ENCODE data around the gene MED27. TPM values are rescaled to one million over a fixed set of nuclear protein-coding genes. Genes with fewer than 3 reads are reported as not detected.

MED27 gene
- total and polyA plus RNA-seq, 9 of the 15 experiments (the other 6 are each of a cell fraction or from before 2014, with no cell fraction given) = 24.4 to 91.0 (median 36.1) TPM

- Histone ChIP-seq H3K4me2 (ENCODE audit: insufficient read depth, low read length) (no peak overlapping the region), H3K79me2 (ENCODE audit: control insufficient read depth, insufficient read depth, low read length) (no peaks in the 10 kb centered on the region), H3K9me1 (ENCODE audit: control insufficient read depth, insufficient read depth, low read length) (no peaks in the 10 kb centered on the region), H3K27me3 (ENCODE audit: control insufficient read depth in 2 of 2, insufficient read depth in 2 of 2, low read length in 2 of 2) (no peaks in the 10 kb centered on the region), H4K20me1 (replicated peaks; ENCODE audit: control insufficient read depth, insufficient read depth, low read length) (no peaks in the 10 kb centered on the region), H3K27ac (ENCODE audit: extremely low read depth, low read depth, low read length) (no peak overlapping the region), H3K9ac (ENCODE audit: insufficient read depth in 1 of 2, low read depth in 2 of 2, low read length in 2 of 2) (no peak overlapping the region), H3K4me3 (no peak overlapping the region), H3K36me3 (ENCODE audit: control insufficient read depth, insufficient read depth, low read length) (no peaks in the 10 kb centered on the region), H3K4me1 (replicated peaks in 1 of 2; ENCODE audit: control insufficient read depth in 2 of 2, insufficient read depth in 2 of 2, low read length in 2 of 2) (peaks cover 0 to 3% of the 10 kb centered on the region in 2 experiments; a peak in 1 of 5 replicates), H3K9me3 (replicated peaks; ENCODE audit: control insufficient read depth, insufficient read depth, low read depth, low read length) (no peaks in the 10 kb centered on the region), H2AFZ (ENCODE audit: low read depth, low read length) (no peak overlapping the region)
- DNase-seq (ENCODE audit: extremely low read depth in 1 of 4, low spot score in 3 of 4) (no peak), FAIRE-seq (no peak), ATAC-seq (no peak)
- POLR2A ChIA-PET = no interaction called here
- intact Hi-C loops (cut with micrococcal nuclease) (no loop called here), in situ Hi-C loops (cut with MboI) (no loop called here)
- 80% methylated on average over 9 of the region's 9 CpGs for WGBS (ENCODE audit: insufficient coverage, low coverage, missing lambda C conversion rate)
- TF ChIP-seq, protein P1, sequence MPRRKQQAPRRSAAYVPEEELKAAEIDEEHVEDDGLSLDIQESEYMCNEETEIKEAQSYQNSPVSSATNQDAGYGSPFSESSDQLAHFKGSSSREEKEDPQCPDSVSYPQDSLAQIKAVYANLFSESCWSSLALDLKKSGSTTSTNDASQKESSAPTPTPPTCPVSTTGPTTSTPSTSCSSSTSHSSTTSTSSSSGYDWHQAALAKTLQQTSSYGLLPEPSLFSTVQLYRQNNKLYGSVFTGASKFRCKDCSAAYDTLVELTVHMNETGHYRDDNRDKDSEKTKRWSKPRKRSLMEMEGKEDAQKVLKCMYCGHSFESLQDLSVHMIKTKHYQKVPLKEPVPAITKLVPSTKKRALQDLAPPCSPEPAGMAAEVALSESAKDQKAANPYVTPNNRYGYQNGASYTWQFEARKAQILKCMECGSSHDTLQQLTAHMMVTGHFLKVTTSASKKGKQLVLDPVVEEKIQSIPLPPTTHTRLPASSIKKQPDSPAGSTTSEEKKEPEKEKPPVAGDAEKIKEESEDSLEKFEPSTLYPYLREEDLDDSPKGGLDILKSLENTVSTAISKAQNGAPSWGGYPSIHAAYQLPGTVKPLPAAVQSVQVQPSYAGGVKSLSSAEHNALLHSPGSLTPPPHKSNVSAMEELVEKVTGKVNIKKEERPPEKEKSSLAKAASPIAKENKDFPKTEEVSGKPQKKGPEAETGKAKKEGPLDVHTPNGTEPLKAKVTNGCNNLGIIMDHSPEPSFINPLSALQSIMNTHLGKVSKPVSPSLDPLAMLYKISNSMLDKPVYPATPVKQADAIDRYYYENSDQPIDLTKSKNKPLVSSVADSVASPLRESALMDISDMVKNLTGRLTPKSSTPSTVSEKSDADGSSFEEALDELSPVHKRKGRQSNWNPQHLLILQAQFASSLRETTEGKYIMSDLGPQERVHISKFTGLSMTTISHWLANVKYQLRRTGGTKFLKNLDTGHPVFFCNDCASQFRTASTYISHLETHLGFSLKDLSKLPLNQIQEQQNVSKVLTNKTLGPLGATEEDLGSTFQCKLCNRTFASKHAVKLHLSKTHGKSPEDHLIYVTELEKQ (CRISPR knock-in tag; IDR thresholded peaks at IDR 0.05) = no peak
- TF ChIP-seq POLR2A (conservative IDR thresholded peaks at IDR 0.05) (no peak), TSC22D4 (tag; IDR thresholded peaks at IDR 0.05) (no peak), HIVEP1 (CRISPR knock-in tag; IDR thresholded peaks at IDR 0.05) (no peak), ARID2 (IDR thresholded peaks at IDR 0.05) (no peak), ZNF146 (CRISPR knock-in tag; IDR thresholded peaks at IDR 0.05; ENCODE audit: unreplicated experiment) (no peak), ZFP36 (IDR thresholded peaks at IDR 0.05; ENCODE audit: low read depth, low read length, partially characterized antibody) (no peak), TEAD2 (tag; IDR thresholded peaks at IDR 0.05) (no peak)
- TF ChIP-seq, protein P2, sequence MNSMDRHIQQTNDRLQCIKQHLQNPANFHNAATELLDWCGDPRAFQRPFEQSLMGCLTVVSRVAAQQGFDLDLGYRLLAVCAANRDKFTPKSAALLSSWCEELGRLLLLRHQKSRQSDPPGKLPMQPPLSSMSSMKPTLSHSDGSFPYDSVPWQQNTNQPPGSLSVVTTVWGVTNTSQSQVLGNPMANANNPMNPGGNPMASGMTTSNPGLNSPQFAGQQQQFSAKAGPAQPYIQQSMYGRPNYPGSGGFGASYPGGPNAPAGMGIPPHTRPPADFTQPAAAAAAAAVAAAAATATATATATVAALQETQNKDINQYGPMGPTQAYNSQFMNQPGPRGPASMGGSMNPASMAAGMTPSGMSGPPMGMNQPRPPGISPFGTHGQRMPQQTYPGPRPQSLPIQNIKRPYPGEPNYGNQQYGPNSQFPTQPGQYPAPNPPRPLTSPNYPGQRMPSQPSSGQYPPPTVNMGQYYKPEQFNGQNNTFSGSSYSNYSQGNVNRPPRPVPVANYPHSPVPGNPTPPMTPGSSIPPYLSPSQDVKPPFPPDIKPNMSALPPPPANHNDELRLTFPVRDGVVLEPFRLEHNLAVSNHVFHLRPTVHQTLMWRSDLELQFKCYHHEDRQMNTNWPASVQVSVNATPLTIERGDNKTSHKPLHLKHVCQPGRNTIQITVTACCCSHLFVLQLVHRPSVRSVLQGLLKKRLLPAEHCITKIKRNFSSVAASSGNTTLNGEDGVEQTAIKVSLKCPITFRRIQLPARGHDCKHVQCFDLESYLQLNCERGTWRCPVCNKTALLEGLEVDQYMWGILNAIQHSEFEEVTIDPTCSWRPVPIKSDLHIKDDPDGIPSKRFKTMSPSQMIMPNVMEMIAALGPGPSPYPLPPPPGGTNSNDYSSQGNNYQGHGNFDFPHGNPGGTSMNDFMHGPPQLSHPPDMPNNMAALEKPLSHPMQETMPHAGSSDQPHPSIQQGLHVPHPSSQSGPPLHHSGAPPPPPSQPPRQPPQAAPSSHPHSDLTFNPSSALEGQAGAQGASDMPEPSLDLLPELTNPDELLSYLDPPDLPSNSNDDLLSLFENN (IDR thresholded peaks at IDR 0.05; ENCODE audit: low read depth in 2 of 2, low read length in 2 of 2) = no peak
- TF ChIP-seq, protein P3, sequence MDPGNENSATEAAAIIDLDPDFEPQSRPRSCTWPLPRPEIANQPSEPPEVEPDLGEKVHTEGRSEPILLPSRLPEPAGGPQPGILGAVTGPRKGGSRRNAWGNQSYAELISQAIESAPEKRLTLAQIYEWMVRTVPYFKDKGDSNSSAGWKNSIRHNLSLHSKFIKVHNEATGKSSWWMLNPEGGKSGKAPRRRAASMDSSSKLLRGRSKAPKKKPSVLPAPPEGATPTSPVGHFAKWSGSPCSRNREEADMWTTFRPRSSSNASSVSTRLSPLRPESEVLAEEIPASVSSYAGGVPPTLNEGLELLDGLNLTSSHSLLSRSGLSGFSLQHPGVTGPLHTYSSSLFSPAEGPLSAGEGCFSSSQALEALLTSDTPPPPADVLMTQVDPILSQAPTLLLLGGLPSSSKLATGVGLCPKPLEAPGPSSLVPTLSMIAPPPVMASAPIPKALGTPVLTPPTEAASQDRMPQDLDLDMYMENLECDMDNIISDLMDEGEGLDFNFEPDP (CRISPR knock-in tag; IDR thresholded peaks at IDR 0.05) = no peak
- TF ChIP-seq, protein P4, sequence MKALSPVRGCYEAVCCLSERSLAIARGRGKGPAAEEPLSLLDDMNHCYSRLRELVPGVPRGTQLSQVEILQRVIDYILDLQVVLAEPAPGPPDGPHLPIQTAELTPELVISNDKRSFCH (CRISPR knock-in tag; IDR thresholded peaks at IDR 0.05) = no peak
- TF ChIP-seq, protein P4 (tag; IDR thresholded peaks at IDR 0.05) = no peak
- no TSS peak for BruUV-seq (replicated peaks)
- CTCF ChIA-PET (ENCODE audit: low intra/inter-chr PET ratio) = no interaction called here
Observed at GRCh38 chr9:132003896-132004295, 75.8 kb downstream of the MED27 start.

All from K562 (cell line).